CD4-positive, alpha-beta T cell treated with Interleukin-17A for 4 hours (primary cell): Measurements from ENCODE around the gene LMTK2.
"Not testable (repeated sequence)": the region's sequence is repeated elsewhere in the genome, so short reads cannot be mapped to it uniquely, and the experiment has no call there.

ENCODE experiments used
- DNase-seq: peaks from one replicate; pipeline ENCODE4 v3.0.0-alpha.2; 2020; ENCODE audit warnings: mixed read lengths

The LMTK2 gene

DNA sequence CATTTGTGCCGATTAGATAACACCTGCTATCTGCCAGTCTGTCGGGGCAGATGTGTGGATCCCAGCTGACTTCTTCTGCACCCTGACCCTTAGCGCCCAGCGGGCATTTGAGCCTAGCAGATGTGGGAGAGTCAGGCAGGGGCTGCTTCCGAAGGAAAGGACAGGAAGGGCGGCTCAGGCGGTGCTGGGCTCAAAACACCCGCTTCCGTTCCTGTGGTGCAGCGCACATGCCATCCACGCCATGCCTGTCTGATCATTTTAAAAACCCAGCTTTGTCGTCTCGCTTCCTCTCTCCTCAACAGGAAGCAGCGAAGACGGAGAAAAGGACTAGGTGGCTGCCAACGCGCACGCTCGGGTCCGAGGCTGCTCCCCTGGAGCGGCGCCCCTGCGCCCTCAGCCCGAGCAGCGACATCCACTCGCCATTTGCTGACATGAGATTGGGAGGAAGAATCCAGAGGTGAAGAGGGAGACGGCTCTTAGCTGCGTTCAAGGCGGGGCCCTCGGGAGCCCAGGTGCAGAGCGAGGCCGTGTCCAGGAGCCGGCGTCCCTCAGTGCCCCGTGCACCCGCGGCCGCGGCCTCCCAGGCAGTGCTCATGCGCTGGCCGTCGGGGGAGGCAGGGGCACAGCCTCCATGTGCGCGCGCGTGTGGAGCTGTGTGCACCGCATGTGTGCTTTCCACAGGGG lies 98.6 kb downstream of the LMTK2 start:
- no peak for DNase-seq

DNA sequence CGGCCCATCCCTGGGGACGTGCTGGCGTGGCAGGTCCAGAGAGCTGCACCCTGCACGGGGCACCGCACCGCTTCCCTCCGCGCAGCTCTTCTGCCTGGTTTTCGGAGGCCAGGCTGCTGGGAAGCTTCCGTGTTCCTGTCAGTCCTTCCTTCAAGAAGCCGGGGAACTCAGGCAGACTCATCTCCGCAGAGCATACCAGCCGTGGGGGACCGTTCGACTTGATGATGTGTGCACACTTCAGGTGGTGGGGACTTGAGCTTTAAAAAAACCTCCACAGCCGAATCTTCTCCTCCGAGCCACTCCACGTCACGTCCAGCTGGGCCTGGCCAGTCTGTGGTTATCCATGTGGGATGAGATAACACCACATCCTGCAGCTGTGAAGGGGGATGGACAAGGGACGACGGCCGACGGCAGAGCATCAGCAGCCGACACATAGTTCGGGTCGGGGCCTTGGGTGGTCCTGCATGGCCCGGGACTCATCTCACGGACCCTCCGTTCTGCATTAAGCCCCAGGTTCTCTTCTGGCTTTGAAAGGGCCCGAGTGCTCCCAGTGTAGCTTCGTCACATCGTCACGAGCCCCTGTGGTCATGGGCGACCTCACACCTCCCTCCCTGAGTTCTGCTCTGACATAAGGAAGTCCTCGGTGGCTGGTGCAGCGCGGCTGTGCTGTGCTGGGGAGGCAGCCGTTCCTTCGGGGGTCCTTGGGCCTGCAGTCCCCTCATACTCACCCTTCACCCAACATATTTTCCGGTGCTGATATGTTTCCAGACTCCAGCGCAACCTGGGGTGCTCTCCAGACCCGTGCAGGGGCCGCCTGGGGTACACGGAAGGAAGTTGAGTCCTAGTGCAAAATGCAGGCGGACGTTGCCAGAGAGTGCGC lies 100.0 kb downstream of the LMTK2 start:
- no peak for DNase-seq

GRCh38 chr7:98209166-98209920 lies 102.7 kb downstream of the LMTK2 start:
- DNase-seq, result no peak

- no peak for DNase-seq
These were observed 104.0 kb downstream of the LMTK2 start for GRCh38 chr7:98210513-98211220.

GRCh38 chr7:98211221-98211675 lies 104.6 kb downstream of the LMTK2 start, which contains the start of gene BHLHA15:
Gene BHLHA15 (plus strand): TSS chr7:98211439. CDS start chr7:98212310, 871 bp downstream.
- peak; percentile 60 for DNase-seq

DNA sequence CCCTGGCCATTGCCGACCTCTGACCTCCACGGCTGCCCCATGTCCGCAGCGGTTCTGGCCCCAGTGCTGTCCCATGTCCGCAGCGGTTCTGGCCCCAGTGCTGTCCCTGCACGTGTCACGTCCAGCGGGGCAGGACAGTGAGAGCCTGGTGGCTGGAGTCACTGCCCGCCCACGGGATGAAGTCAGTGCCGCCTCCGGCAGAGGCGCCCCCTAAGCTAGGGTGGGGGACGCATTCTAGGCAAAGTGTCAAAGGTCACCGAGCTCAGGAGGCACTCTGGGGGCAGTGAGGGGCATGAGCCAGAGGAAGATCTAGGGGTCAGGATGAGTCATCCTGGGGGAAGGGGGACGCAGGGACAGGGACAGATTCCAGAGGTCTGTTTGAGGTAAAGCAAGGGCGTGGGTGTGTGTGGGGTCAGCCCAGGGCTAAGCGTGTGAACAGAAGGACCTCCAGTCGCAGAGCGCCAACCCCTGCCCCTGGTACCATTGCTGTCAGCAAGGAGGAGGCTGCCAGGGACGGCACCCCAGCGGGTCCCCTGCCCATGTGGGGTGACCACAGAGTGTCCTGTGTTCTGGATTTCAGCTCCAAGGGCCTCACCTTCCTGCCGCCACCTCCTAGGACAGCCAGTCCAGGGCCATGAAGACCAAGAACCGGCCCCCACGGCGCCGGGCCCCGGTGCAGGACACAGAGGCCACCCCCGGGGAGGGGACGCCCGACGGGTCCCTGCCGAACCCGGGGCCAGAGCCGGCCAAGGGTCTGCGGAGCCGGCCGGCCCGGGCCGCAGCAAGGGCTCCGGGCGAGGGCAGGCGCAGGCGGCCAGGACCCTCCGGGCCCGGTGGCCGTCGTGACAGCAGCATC lies 105.2 kb downstream of the LMTK2 start:
- no peak for DNase-seq

- DNase-seq, result no peak
These were observed 105.9 kb downstream of the LMTK2 start for GRCh38 chr7:98212532-98213041.

- DNase-seq, result no peak
These were observed 106.7 kb downstream of the LMTK2 start for GRCh38 chr7:98213296-98213887.

DNA sequence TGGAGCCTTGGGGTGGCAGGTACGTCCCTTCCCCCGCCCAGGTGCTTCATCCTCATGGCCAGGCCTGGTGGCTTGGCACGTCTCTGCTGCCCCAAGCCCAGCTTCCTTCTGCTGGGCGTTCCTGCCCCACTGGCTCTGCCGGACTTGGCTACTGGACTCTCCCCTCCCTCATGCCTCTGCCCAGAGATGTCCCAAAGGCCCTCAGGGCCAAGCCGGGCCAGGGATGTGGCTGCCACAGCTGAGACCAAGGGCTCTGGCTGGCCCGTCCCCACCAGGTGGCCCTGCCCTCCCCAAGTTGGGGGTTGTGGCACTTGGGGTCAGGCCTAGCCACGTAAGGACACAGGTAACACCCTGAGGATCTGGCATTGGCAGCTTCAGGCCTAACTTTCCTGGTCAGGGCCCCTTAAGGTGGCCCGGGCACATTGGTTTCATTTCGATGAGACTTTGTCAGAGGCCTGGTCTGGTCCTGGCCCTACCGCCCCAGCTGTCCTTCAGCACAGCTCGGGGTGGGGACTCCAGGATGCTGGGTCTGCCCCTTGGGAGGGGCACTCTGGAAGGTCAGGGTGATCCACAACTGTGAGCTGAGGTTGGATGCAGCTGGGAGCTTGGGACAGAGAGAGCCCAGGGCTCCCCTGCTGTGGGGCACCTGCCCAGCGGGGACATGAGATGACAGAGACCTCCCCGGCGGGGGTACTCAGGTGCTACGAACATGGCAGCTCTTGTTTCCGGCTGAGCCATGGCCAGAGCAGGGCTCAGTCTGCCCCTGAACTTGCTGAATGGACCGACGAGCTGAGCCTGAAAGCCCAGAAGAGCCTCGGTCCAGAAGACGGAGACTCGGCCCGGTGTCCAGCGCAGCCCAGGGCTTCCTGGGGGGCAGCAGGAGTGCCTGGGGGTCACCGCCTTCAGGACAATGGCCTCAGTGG lies 107.5 kb downstream of the LMTK2 start:
- no peak for DNase-seq

DNA sequence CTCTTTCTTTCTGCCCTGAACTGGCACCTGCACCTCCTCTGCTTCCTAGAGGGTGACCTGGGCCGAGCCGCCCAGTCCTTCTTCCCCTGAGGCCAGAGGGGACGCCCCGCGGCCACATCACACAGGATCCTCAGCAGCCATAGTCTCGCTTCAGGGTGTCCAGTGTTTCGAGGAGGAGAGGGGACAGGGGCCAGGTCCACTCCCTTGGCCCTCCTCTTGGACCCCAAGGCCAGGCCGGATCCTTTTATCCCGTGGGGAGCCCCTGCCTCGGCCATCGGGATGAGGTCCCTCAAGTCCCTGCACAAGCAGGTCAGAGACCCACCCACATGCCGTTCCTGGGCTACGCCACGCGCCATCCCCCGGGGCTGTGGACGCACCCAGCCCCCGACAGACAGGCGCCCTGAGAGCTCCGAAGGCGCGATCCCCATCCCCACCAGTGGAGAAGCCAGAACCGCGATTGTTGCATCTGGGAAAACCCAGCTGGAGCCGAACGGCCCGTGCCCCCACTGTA lies 108.2 kb downstream of the LMTK2 start:
- DNase-seq, result no peak

GRCh38 chr7:98215561-98216495 lies 109.2 kb downstream of the LMTK2 start:
- DNase-seq, result no peak

DNA sequence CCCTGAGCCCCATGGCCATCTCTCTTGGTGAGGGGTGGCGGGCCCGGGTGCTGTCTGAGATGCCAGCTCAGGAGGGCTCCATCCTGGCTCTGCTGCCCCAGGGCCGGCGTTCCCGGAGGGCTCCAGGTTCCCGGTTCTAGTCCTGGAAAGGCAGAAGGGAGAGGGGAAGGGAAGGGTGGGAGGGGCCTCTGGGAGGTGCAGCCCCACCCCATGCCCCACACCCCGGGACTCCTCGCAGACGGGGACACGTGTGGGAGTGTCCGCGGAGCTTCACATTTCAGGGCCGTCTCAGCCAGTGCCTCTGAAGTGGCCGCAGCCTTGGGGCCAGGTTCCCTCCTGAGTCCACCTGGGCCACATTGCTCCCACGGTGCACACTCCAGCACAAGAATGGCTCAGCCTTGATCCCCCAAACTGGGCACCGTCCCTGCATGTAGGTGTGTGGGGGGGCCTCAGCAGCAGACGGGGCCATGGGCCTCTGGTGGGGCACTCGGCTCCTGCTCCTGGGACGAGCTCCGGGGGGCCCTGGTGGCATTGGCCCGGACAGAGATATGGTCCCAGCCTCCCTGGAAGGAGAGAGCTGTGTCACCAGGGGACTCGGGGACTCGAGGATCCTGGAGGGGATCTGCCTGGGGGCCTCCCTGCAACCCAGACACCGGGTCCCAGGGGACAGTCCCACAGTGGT lies 110.4 kb downstream of the LMTK2 start:
- no peak for DNase-seq

DNA sequence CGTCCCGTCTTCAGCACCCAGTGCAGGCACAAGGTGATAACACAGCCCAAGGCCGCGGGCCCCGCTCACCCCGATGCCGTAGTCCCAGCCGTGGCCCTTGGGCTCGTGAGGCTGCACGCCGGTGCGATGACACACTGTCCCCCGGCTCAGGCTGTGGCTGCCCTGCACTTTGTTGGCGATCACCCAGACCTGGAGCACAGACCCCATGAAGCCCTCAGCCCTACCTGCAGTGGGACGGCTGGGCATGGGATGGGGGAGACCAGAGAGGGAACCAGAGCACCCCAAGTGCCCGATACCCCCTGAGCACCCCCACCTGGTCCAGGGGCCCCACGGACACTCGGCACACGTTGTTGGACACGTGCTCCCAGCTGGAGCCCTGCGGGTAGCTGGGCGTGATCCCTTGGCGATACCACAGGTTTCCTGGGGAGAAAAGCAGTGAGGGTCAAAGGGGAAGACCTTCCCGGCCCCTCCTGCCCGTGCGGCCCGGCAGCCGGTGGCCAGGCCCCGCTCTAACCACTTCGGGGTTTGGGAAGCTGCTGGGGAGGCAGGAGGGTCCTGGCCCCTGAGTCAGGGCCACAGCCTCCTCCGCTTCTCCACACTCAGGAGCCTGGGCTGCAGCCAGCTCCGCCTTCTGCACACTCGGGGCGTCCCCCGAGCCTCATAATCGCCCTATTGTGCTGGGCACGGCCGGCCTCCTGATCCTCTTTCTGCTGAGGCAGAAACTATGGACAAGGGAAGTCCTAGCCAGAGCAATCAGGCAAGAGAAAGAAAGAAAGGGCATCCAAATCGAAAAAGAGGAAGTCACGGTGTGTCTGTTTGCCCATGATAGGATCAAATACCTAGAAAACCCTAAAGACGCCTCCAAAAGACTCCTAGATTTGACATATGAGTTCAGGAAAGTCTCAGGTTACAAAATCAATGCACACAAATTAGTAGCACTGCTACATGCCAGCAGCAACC lies 111.2 kb downstream of the LMTK2 start:
- no peak for DNase-seq

DNA sequence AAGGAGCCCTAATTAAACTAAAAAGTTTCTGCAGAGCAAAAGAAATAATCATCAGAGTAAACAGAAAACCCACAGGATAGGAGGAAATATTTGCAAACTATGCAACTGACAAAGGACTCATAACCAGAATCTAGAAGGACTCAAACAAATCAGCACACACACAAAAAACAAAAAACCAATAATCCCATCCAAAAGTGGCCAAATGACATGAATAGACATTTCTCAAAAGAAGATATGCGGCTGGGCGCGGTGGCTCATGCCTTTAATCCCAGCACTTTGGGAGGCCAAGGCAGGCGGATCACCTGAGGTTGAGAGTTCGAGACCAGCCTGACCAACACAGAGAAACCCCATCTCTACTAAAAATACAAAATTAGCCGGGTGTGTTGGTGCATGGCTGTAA lies 112.7 kb downstream of the LMTK2 start:
- not testable (repeated sequence) for DNase-seq

DNA sequence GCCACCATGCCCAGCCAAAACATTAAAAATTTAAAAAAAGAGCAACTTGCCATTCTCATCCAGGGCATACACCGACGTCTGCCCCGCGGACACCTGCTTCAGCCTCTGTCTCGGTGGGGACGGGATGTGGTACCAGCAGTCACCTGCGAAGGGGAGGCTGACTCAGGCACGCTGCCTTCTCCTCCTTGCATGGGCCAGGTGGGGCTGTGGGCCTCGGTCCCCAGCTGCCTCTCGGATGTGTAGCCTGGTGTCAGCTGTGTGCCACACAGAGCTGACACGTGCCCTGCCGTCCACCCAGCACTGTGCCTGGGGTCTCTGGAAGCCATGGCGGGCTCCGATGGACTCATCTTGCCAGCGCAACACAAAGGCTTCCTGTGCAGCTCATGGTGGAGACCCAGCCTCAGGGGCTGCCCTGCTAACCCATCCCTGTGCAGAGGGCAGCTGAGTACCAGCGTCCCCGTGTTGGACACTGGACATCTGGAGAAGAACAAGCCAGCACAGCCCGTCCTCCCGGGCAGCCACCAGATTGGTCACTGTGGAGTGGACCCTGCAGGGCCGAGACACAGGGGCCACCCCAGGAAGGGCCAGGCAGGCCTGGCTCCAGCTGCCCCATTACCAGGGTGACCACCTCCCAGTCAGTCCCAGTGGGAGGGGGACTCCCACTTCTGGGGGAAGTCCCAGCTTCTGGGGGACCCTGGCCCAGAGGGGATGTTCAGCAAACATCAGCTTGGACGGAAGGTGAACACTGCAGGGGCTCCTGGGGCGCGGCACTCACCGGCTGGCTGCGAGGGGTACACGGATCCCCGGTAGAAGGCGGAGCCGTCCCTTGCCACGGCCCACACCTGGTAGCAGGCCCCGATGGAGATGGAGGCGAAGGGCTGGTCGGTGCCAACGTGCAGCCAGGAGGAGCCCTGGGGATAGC lies 115.2 kb downstream of the LMTK2 start:
- DNase-seq, result no peak
